MCF 10A (cell line): ENCODE results near the gene ZBTB44. TPM values are rescaled to one million over a fixed set of nuclear protein-coding genes. Genes with fewer than 3 reads are reported as not detected.

Experiments used
- BruUV-seq: library from RNA; stranded (reverse); fragments of 400-500 nt; replicated peaks from 2 replicates; lab custom pipeline; 2021; lab: Mats Ljungman, UMichigan
- CTCF ChIA-PET: fragments of 300-600 bp; sonication (Branson Sonifier 250); formaldehyde crosslinking; extraction: SDS; loops from one replicate; lab custom pipeline; 2021; ENCODE audit warnings: antibody characterized with exemption, inconsistent platforms; lab: Yijun Ruan, JAX
- POLR2A ChIA-PET: fragments of 300-600, 350-650 bp; sonication (Branson Sonifier 250); formaldehyde crosslinking; extraction: SDS; loops from one replicate; lab custom pipeline; 2020; ENCODE audit warnings: antibody characterized with exemption, inconsistent platforms; lab: Yijun Ruan, JAX
- DNase-seq: peaks from one replicate; pipeline ENCODE4 v3.0.0-alpha.2; 2018; ENCODE audit not compliant: unreplicated experiment
- H3K27ac Mint-ChIP-seq: one replicate; pipeline ENCODE4 v1.8.0; 2022; ENCODE audit warnings: mild to moderate bottlenecking, low read depth, mixed read lengths; ENCODE audit not compliant: unreplicated experiment
- H3K27me3 Mint-ChIP-seq: one replicate; pipeline ENCODE4 v1.8.0; 2022; ENCODE audit warnings: mixed read lengths; ENCODE audit not compliant: insufficient read depth, unreplicated experiment
- H3K36me3 Mint-ChIP-seq: one replicate; pipeline ENCODE4 v1.8.0; 2022; ENCODE audit warnings: mild to moderate bottlenecking, moderate library complexity, mixed read lengths; ENCODE audit not compliant: insufficient read depth, unreplicated experiment
- H3K4me1 Mint-ChIP-seq: one replicate; pipeline ENCODE4 v1.8.0; 2022; ENCODE audit warnings: mixed read lengths; ENCODE audit not compliant: insufficient read depth, unreplicated experiment
- H3K4me3 Mint-ChIP-seq: one replicate; pipeline ENCODE4 v1.8.0; 2022; ENCODE audit warnings: mild to moderate bottlenecking, moderate library complexity, mixed read lengths; ENCODE audit not compliant: unreplicated experiment
- H3K9me3 Mint-ChIP-seq: one replicate; pipeline ENCODE4 v1.8.0; 2022; ENCODE audit warnings: mixed read lengths; ENCODE audit not compliant: unreplicated experiment
- intact Hi-C: fragments of 100-400 bp; cut with micrococcal nuclease; formaldehyde crosslinking; loops from 2 replicates; pipeline ENCODE4 v1.14.1; 2022
- total RNA-seq: library from RNA; stranded (reverse); gene quantifications from 2 replicates; pipeline ENCODE4 v1.2.3, GENCODE V29; 2022
- TF ChIP-seq, protein P1 (sequence below): fragments of 200-600 bp; IDR thresholded peaks from one replicate; pipeline ENCODE4 v1.8.0; 2022; ENCODE audit warnings: antibody characterized with exemption, mild to moderate bottlenecking; ENCODE audit not compliant: unreplicated experiment

Gene ZBTB44
- total RNA-seq, 1 experiment from 2014 or later: 28.5 TPM

DNA sequence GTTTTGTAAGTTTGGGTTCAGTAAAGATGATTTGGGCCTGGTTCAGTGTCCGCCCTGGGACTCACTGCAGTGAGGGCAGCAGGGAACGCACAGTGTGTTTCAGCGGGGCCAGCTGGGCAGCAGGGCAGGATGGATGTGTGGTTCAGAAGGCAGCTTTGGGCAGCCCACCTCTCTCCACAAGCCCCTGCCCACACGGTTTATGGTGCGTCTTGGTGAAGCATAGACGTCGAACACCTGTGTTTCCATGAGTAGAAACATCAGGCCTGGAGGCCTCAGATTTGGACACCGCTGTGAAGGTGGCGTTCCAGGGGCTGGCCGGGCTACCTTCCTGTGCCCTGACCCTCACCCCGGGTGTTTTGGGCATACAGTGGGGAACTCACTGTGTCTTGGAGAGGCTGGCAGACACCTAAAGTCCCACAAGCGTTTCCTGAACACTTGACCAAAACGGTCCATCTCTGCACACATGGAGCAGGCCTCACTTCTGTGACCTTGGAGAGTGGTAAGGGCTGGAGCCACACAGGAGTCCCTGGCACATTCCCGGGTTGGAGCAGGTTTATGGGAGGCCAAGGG, 96.1 kb downstream of the ZBTB44 start:
- BruUV-seq: no TSS peak
- Mint-ChIP-seq H3K4me3 (no peak overlapping the region), H3K4me1 (no peaks in the 10 kb centered on the region), H3K9me3 (no peaks in the 10 kb centered on the region), H3K27me3 (no peaks in the 10 kb centered on the region), H3K27ac (no peak overlapping the region), H3K36me3 (peaks cover under 1% of the 10 kb centered on the region)
- no peak for DNase-seq
- TF ChIP-seq, protein P1, sequence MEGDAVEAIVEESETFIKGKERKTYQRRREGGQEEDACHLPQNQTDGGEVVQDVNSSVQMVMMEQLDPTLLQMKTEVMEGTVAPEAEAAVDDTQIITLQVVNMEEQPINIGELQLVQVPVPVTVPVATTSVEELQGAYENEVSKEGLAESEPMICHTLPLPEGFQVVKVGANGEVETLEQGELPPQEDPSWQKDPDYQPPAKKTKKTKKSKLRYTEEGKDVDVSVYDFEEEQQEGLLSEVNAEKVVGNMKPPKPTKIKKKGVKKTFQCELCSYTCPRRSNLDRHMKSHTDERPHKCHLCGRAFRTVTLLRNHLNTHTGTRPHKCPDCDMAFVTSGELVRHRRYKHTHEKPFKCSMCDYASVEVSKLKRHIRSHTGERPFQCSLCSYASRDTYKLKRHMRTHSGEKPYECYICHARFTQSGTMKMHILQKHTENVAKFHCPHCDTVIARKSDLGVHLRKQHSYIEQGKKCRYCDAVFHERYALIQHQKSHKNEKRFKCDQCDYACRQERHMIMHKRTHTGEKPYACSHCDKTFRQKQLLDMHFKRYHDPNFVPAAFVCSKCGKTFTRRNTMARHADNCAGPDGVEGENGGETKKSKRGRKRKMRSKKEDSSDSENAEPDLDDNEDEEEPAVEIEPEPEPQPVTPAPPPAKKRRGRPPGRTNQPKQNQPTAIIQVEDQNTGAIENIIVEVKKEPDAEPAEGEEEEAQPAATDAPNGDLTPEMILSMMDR: no peak
- POLR2A ChIA-PET: no interaction called here
- CTCF ChIA-PET: interaction anchor here (0.6 kb wide), 2 partner anchors 230 to 653 kb away, joined by 3 read pairs; no protein-coding TSS in a partner anchor
- intact Hi-C loops: no loop called here

DNA sequence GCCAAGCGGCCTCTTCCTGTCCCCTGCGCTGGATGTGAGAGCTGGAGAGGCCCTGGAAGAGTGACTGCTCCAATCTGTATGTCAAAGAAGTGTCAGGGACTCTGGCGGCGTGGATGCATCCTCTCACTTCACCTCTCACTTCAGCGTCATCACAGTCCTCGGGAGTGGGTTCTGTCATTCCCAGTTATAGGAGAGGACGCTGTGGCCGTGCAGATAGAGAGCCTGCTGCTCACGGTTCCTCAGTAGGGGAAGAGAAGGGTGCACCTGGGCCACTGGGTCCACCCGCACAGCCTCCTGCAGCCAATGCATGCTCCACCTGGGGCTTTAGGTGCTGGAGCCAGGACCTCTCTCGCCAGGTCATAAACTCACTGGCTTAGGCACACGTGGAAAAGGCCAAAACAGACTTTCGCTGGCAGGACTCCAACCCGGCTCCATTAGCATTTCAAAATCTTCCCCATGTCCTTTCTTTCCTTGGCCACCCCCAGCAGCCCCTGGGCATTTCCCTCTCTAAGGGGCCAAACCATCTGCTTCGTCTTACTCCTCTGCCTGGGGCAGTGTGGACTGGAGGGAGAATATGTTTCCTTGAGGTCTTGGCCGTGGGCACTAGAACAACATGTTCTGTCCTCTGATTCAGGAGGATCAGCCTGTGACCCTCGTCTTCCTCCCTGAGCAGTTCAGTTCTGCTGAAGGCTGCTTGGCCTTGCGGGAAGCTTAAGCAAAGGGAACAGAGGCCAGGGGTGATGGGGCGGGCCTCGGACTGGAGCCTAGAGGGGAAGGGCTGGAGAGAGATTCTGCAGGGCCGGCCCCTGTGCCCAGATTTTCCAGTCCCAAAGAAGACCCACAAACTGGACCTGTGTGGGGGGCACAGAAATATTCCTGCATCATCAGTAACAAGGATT, 97.3 kb downstream of the ZBTB44 start:
- H3K4me3 Mint-ChIP-seq: no peak overlapping the region
- no peak for DNase-seq
- no peaks in the 10 kb centered on the region for H3K4me1 Mint-ChIP-seq
- POLR2A ChIA-PET: no interaction called here
- no peak overlapping the region for H3K27ac Mint-ChIP-seq
- CTCF ChIA-PET: no interaction called here
- TF ChIP-seq, protein P1: no peak
- no TSS peak for BruUV-seq
- no peaks in the 10 kb centered on the region for H3K9me3 Mint-ChIP-seq
- intact Hi-C loops: no loop called here
- no peaks in the 10 kb centered on the region for H3K36me3 Mint-ChIP-seq
- no peaks in the 10 kb centered on the region for H3K27me3 Mint-ChIP-seq

DNA sequence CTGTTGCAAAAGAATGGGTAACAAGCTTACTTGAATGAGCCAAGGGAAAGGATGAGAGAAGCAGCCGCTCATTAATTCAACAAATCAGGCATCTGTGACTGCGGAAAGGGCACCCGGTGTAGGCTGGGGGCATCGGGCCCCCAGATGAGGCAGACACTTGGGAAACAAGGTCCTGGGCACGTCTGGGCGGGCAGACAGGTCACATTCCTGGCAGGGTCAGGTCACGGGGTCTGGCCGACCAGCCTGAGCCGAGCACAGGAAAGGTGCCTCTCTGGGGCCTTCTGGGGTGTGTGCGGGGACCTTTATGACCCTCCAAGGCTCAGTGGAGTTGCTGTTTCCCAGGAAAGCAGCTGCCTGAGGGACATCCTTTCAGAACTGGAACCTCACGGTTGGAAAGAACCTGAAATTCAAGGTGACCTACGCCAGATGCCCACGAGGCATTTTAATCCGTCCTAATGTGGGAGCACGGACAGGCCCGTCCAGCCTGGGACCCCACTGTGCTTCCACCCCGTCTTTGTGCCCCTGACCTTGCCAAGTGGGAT, 98.1 kb downstream of the ZBTB44 start:
- H3K27me3 Mint-ChIP-seq: no peaks in the 10 kb centered on the region
- H3K27ac Mint-ChIP-seq: no peak overlapping the region
- TF ChIP-seq, protein P1: no peak
- H3K4me1 Mint-ChIP-seq: no peaks in the 10 kb centered on the region
- BruUV-seq: no TSS peak
- DNase-seq: no peak
- ChIA-PET POLR2A (no interaction called here), CTCF (interaction anchor here (0.7 to 1.1 kb wide), 2 partner anchors 165 to 688 kb away, joined by 3 to 4 read pairs; no protein-coding TSS in a partner anchor)
- no peaks in the 10 kb centered on the region for H3K36me3 Mint-ChIP-seq
- H3K9me3 Mint-ChIP-seq: no peaks in the 10 kb centered on the region
- H3K4me3 Mint-ChIP-seq: no peak overlapping the region
- intact Hi-C loops: no loop called here

DNA sequence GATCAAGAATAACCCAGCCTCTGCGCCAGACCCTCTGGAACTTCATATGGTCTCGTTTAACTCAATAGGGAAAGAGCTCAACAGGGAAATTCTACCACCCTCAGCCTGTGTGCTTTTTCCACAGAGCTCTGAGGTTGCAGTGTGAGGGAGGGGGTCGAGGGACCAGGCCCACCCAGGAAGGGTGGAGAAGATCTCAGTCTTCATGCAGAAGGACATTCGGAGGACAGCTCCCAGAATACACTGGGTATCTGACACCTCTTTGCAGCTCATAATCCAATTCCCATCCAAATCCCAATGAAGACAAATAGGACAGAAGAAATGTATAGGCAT, 98.5 kb downstream of the ZBTB44 start:
- TF ChIP-seq, protein P1: no peak
- no peak overlapping the region for H3K27ac Mint-ChIP-seq
- no peak for DNase-seq
- no TSS peak for BruUV-seq
- intact Hi-C loops: no loop called here
- ChIA-PET CTCF (interaction anchor here (0.7 to 1.1 kb wide), 3 partner anchors 165 to 688 kb away, joined by 3 to 4 read pairs (median 3); no protein-coding TSS in a partner anchor), POLR2A (interaction anchor here (0.5 kb wide), 1 partner anchor 22 kb away, joined by 6 read pairs; no protein-coding TSS in a partner anchor)
- no peaks in the 10 kb centered on the region for H3K36me3 Mint-ChIP-seq
- no peaks in the 10 kb centered on the region for H3K27me3 Mint-ChIP-seq
- H3K4me1 Mint-ChIP-seq: no peaks in the 10 kb centered on the region
- no peak overlapping the region for H3K4me3 Mint-ChIP-seq
- no peaks in the 10 kb centered on the region for H3K9me3 Mint-ChIP-seq
